Endothelial cell of umbilical vein (primary cell): ENCODE measurements around the gene LAMC3.

Experiments used
- EZH2 ChIP-seq: IDR thresholded peaks from 2 replicates; pipeline ENCODE4 v1.6.1; 2012; ENCODE audit warnings: borderline replicate concordance, low read depth, mild to moderate bottlenecking, moderate library complexity, low read length, inconsistent platforms; ENCODE audit not compliant: severe bottlenecking
- GATA2 ChIP-seq: IDR thresholded peaks from 2 replicates; pipeline ENCODE4 v1.7.0; 2011; ENCODE audit warnings: low read depth, mild to moderate bottlenecking, moderate library complexity, mixed read lengths, low read length; ENCODE audit not compliant: insufficient read length, insufficient read depth
- POLR2A ChIP-seq: IDR thresholded peaks from 2 replicates; pipeline ENCODE4 v1.6.1; 2012; ENCODE audit warnings: low read depth, mild to moderate bottlenecking, control low read depth, low read length
- POLR2AphosphoS5 ChIP-seq: IDR thresholded peaks from 2 replicates; pipeline ENCODE4 v1.6.1; 2012; ENCODE audit warnings: low read depth, mild to moderate bottlenecking, control low read depth, low read length, moderate library complexity; ENCODE audit not compliant: insufficient read depth
- TF ChIP-seq, protein P1 (sequence below), 2 donors: IDR thresholded peaks; 1 replicate in 1 of 2; 2 replicates in 1 of 2; pipeline ENCODE4 v1.5.1; 2011; ENCODE audit warnings: low read length in 2 of 2, mild to moderate bottlenecking in 2 of 2, moderate library complexity in 2 of 2, control low read depth in 1 of 2, inconsistent platforms in 1 of 2, low read depth in 1 of 2; ENCODE audit not compliant: insufficient read depth in 1 of 2; ENCODE audit errors: extremely low read depth in 1 of 2

DNA sequence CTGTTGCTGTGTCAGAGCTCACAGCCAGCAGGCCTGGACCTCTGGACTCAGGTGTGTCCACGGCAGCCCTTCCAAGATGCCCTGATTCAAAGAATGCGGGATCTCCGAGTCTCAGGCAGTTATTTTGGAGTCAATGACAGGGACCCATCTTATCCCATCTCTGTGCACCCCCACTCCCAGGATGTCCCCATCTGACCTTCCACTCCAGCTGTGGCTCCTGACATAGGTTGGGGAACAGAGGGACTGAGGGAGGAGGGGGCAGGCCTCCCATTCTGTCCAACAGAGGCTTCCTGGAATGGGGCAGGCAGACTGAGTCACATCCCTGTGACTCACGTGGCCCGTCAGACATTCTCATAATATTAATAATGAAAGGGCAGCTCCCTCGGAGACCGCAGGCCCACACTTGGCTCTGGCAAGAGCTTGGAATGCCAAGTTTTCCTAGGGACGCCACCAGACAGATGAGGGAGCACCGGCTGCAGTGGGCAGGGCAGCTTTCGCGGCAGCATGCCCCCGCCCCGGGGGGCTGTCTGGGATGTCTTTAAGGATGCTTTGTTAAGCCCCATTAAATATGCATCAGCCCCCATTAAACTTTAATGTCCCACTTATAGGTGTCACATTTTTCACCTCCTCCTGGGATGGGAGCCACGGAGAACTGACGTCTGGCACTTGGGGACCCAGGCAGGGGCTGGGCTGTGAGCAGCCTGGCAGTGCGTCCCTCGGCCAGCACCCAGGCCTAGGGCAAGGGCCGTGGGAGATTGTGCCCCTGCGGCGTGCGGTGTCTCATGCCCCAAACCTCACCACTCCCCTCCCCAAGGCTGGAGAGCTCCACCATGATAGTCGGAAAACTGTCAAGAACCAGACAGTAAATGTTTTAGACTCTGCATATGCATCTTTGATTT lies 46.3 kb upstream of the LAMC3 start:
- TF ChIP-seq, protein P1, sequence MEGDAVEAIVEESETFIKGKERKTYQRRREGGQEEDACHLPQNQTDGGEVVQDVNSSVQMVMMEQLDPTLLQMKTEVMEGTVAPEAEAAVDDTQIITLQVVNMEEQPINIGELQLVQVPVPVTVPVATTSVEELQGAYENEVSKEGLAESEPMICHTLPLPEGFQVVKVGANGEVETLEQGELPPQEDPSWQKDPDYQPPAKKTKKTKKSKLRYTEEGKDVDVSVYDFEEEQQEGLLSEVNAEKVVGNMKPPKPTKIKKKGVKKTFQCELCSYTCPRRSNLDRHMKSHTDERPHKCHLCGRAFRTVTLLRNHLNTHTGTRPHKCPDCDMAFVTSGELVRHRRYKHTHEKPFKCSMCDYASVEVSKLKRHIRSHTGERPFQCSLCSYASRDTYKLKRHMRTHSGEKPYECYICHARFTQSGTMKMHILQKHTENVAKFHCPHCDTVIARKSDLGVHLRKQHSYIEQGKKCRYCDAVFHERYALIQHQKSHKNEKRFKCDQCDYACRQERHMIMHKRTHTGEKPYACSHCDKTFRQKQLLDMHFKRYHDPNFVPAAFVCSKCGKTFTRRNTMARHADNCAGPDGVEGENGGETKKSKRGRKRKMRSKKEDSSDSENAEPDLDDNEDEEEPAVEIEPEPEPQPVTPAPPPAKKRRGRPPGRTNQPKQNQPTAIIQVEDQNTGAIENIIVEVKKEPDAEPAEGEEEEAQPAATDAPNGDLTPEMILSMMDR (IDR thresholded peaks at IDR 0.05; ENCODE audit: extremely low read depth in 1 of 2, insufficient read depth in 1 of 2, low read depth in 1 of 2, low read length in 2 of 2): no peak
- TF ChIP-seq EZH2 (no peak), POLR2A (no peak), POLR2AphosphoS5 (peak; percentile 87), GATA2 (no peak)
